ENCODE results near the gene ADAMTS13.
"Not testable (repeated sequence)": the region's sequence is repeated elsewhere in the genome, so short reads cannot be mapped to it uniquely, and the experiment has no call there.

The ADAMTS13 gene

GRCh38 chr9:133421615-133422542 lies at the start of gene ADAMTS13:
TSS of gene ADAMTS13 (plus strand) at chr9:133422367. CDS start at chr9:133422444, 77 bp downstream.
- peak; percentile 11 for DNase-seq (ENCODE audit: low read depth)

GRCh38 chr9:133374612-133375115 lies 47.5 kb upstream of the ADAMTS13 start:
- peak; percentile 73 for DNase-seq (ENCODE audit: low read depth)

DNA sequence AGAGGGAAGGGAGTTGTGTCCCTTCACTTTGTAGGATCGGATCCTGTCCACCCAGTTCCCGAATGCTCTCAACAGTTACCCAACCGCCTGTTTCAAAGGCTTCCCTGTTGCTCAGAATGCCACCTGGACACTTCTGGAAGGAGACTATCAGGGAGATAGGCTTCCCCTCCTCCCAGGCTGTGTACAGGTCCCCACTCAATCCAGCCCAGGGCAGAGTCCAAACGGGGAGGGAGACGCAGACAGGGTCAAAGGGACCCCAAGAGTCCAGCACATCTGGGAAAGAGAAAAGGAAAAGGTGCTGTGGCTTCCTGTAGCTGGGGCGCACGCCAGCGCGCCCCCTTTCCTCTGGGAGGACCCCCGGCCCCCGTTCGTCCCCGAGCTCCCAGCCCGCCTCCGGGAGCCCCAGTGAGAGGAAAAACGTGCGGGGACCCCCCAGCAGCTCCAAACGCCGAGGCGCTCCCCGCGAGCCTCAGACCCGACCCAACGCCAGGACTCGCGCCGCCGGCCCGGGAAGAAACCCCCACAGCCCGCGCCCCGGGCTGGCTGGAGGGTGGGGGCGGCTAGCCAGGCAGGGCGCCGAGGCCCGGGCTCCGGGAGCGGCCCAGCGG lies 46.9 kb upstream of the ADAMTS13 start:
- peak; percentile 46 for DNase-seq (ENCODE audit: low read depth)

GRCh38 chr9:133375724-133376654 lies 46.2 kb upstream of the ADAMTS13 start, which contains the start of the genes STKLD1 and SURF4:
TSS of gene STKLD1 (plus strand) at chr9:133376366. CDS start at chr9:133376474, 108 bp downstream.
TSS of gene SURF4 (minus strand) at chr9:133376060. CDS start at chr9:133375969, 91 bp downstream.
- peak; percentile 97 for DNase-seq (ENCODE audit: low read depth)

- DNase-seq (ENCODE audit: low read depth), result not testable (repeated sequence)
Observed at GRCh38 chr9:133377280-133377679, 44.9 kb upstream of the ADAMTS13 start.

DNA sequence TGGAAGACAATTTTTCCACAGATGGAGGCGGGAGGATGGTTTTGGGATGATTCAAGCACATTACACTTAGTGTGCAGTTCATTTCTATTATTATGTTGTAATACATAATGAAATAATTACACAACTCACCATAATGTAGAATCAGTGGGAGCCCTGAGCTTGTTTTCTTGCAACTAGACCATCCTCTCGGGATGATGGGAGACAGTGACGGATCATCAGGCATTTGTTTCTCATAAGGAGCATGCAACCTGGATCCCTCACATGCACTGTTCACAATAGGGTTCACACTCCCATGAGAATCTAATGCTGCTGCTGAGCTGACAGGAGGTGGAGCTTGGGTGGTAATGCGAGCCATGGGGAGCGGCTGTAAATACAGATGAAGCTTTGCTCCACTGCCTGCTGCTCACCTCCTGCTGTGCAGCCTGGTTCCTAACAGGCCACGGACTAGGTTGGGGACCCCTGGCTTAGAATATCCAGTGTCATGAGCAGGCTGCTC lies 44.4 kb upstream of the ADAMTS13 start:
- peak; percentile 26 for DNase-seq (ENCODE audit: low read depth)

DNA sequence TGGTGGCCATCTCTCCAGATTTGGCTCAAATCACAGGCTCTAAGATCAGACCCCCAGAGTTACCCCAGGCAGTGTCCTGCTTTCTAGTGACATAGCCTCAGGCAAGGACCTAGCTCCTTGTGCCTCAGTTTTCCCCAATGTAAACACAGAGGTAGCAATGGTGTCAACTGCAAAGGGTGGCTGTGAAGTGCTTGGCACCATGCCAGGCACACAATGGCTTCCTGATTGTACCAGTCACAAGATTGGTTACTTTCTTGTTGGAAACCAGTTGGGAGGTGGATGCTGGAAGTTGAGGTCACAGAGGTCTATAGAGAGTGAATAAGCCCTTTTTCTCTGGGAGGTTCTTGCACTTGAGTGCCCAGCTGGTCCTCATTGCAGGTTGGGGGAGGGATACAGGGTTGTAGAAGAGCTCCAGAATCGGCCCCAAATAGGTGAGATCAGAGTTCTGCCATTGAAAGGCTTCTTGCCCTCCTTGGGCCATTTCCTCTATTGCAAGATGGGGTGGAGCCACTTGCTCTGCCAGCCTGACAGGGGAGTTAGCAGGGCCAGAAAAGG lies 43.7 kb upstream of the ADAMTS13 start:
- DNase-seq (ENCODE audit: low read depth), result no peak

DNA sequence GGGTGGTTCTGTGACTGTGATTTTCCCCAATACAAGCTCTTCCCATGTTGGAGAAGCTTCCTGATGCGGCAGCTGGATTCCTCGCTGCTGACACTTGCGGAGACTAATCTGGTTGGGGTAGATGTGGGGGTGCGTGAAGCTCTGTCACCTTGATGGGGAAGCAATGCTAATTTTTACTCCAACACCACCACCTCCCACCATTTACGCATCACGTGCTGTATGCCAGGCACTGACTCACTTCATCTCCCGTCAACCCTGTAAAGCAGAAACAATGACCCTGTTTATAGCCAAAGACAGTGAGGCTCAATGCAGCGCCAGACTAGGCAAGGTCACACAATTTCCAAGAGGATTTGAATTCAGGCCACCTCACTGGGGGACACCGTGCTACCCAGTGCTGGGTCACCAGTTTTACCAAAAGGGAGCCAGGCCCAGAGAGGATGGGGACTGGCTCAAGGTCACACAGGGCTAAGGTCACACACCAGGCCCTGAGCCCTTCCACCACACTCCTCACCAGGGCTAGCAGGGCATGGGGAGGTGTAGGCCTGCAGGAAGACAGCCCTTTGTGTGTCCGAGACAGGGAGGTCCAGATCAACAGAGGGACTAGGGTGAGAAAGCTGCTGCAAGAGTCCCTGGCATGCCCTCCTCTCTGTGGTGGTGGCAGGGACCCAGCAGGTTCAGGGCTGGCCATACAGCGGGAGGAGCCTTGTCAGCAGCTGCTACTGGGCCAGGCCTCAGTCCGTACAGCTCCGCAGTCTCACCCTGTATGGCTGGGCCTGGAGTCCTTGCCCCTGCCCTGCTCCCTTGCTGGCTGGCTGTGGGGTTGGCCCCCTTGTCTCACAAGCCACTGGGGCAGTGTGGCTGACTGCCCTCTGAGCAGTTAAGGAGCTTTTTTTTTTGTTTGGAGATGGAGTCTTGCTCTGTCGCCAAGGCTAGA lies 42.7 kb upstream of the ADAMTS13 start:
- DNase-seq (ENCODE audit: low read depth), result no peak

DNA sequence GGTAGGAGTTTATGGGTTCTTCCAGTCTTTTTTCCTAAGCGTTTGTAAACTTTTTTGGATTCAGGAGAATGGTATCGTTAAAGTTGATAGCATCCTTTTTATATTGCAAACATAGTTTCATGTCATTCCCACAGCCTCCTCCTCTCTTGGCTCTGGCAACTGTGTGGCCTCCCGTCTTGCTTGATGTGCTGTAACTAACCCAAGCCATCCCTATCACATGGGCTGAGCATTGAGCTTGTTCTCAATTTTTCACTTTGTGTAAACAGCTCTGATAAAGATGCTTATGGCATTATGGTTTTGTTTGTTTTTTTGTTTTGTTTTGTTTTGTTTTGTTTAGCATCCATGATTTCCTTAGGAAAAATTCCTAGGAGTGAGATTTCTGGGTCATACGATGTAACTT lies 41.4 kb upstream of the ADAMTS13 start:
- DNase-seq (ENCODE audit: low read depth), result no peak

GRCh38 chr9:133382507-133383141 lies 39.5 kb upstream of the ADAMTS13 start:
- DNase-seq (ENCODE audit: low read depth), result no peak

GRCh38 chr9:133383438-133383837 lies 38.7 kb upstream of the ADAMTS13 start:
- no peak for DNase-seq (ENCODE audit: low read depth)

- DNase-seq (ENCODE audit: low read depth), result no peak
Observed at GRCh38 chr9:133384736-133385321, 37.3 kb upstream of the ADAMTS13 start.

DNA sequence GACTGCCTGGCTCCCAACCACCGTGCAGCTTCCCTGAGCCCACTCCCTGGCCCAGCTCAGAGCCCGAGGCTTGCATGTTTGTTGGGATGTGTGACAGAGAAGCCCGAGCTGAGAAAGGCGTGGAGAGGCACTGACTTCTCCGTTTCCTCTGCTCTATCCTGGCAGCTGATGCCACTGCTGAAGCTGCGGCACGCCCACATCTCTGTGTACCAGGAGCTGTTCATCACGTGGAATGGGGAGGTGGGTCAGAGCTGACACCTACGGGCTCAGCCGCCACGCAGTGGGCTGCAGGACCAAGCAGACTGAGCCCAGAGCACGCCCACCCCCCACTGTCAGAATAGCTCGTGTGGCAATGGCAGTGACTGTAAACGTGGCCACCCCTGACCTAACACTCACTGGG lies 36.7 kb upstream of the ADAMTS13 start:
- no peak for DNase-seq (ENCODE audit: low read depth)

DNA sequence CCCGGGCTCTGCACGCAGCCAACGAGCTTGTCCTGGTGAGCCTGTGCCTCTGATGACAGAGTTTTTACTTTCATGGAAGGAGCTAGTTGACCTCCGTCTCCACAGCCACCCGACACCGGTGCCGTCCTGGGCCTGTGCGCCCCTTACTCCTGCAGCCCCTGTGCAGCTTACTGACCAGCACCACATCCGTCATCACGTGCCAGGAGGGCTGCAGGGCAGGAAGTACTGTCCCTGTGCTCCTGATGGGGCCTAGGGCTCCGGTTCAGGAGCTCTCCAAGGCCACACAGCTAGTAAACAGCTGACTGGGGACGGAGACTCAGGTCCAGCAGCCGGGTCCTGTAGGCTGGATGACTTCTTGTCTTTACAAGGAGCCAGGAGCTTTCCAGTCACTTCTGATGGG lies 35.8 kb upstream of the ADAMTS13 start:
- no peak for DNase-seq (ENCODE audit: low read depth)

DNA sequence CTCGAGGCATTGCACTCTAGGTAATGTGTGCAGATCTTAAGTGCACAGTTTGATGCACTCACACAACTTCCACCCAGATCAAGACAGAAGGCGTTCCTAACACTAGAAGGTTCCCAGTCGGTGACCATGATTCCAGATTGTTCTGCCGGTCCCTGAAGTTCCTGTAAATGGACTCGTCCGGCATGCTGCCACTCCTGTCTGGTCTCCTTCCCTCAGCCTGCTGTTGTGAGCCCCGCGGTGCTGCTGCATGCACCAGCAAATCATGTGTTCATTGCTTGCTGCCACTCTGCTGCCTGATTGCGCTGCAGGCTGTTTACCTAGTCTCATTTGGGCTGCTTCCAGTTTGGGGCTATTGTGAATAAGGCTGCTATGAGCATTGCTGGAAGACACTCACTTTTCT lies 34.5 kb upstream of the ADAMTS13 start:
- DNase-seq (ENCODE audit: low read depth), result no peak

GRCh38 chr9:133389025-133389557 lies 33.1 kb upstream of the ADAMTS13 start:
- no peak for DNase-seq (ENCODE audit: low read depth)

- no peak for DNase-seq (ENCODE audit: low read depth)
Observed at GRCh38 chr9:133389562-133389961, 32.6 kb upstream of the ADAMTS13 start.

DNA sequence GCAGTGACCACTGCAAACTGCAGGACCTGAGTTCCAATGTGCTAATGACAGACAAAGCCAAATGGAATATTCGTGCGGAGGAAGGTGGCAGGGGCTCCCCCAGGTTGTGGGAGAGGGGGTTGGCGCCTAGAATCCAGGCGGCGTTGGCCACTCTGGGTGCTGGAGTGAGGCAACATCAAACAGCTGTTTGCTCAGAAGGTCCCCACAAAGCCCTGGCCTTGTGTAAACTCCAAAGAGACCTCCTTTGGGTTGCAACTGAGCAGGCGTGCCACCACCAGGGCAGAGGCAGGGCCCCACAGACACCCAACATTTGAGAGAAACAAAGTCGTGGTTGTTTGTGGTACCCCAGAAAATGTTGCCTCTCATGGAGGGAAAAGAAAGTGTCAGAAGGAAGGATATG lies 31.5 kb upstream of the ADAMTS13 start:
- no peak for DNase-seq (ENCODE audit: low read depth)

- not testable (repeated sequence) for DNase-seq (ENCODE audit: low read depth)
Observed at GRCh38 chr9:133391449-133391848, 30.7 kb upstream of the ADAMTS13 start.
